Uterus (tissue), 4 donors: ENCODE measurements around the gene THBS4. TPM values are rescaled to one million over a fixed set of nuclear protein-coding genes. Genes with fewer than 3 reads are reported as not detected.
"Not testable (repeated sequence)": the region's sequence is repeated elsewhere in the genome, so short reads cannot be mapped to it uniquely, and the experiment has no call there.

Experiments used
- DNase-seq, 2 donors: peaks; one replicate each; pipeline ENCODE4 v3.0.0-alpha.2; 2019 to 2020
- H3K27ac ChIP-seq, 2 donors: fragments of 200-600 bp; sonication (generic); 1 replicate in 1 of 2; 2 replicates in 1 of 2; pipeline ENCODE4 v1.5.1; 2016 to 2018
- H3K27me3 ChIP-seq, 2 donors: fragments of 200-600 bp; sonication (generic); one replicate each; pipeline ENCODE4 v1.5.1; 2018 to 2019; ENCODE audit warnings: control low read depth in 1 of 2
- H3K36me3 ChIP-seq, 2 donors: fragments of 200-600 bp; sonication (generic); one replicate each; pipeline ENCODE4 v1.5.1; 2019; ENCODE audit warnings: control low read depth in 1 of 2
- H3K4me1 ChIP-seq, 2 donors: fragments of 200-600 bp; sonication (generic); one replicate each; pipeline ENCODE4 v1.5.1; 2018 to 2019; ENCODE audit warnings: control low read depth in 1 of 2
- H3K4me3 ChIP-seq, 2 donors: fragments of 200-600 bp; sonication (generic); 1 replicate in 1 of 2; 2 replicates in 1 of 2; pipeline ENCODE4 v1.5.1; 2018 to 2019; ENCODE audit warnings: mild to moderate bottlenecking in 1 of 2
- H3K9me3 ChIP-seq, 2 donors: fragments of 200-600 bp; sonication (generic); one replicate each; pipeline ENCODE4 v1.5.1; 2019; ENCODE audit warnings: control low read depth in 1 of 2
- CTCF ChIP-seq, 4 experiments: fragments of 200-600 bp in 2 of 4; fragments of 450-650 bp in 2 of 4; sonication (generic) in 2 of 4; IDR thresholded peaks; one replicate each; pipeline ENCODE4 v1.5.1; 2016 to 2019; ENCODE audit warnings: antibody characterized with exemption in 4 of 4, mild to moderate bottlenecking in 2 of 4, moderate library complexity in 1 of 4
- POLR2A ChIP-seq, 2 donors: fragments of 450-650 bp; IDR thresholded peaks; one replicate each; pipeline ENCODE4 v1.6.1; 2016; ENCODE audit warnings: antibody characterized with exemption in 2 of 2, mild to moderate bottlenecking in 1 of 2, moderate library complexity in 1 of 2
- intact Hi-C: fragments of 100-400 bp; cut with DNase I; formaldehyde crosslinking; loops from one replicate; pipeline ENCODE4 v1.15.1; 2023; ENCODE audit warnings: low total_unique reads
- total RNA-seq, 4 donors: library from RNA; depleted of rRNA in 3 of 4; stranded (reverse); fragments of >200 nt in 3 of 4; gene quantifications; one replicate each; pipeline versions ENCODE4 v1.1.0 to v1.2.4, GENCODE V29; 2014 to 2023
- donor health status: DM: yes; HTN: yes; CAD: no.

THBS4 gene
- total RNA-seq, 4 donors from 2014 or later, result 4.7 to 40.4 (median 6.0) TPM

- no peaks in the 10 kb centered on the region for H3K27me3 ChIP-seq
- peak overlapping the region; percentile 86 to 90 for H3K27ac ChIP-seq
- H3K36me3 ChIP-seq, result no peaks in the 10 kb centered on the region
- no peaks in the 10 kb centered on the region for H3K4me1 ChIP-seq
- no peak overlapping the region for H3K4me3 ChIP-seq
- no peak for TF ChIP-seq CTCF (IDR thresholded peaks at IDR 0.05)
- no peak for TF ChIP-seq POLR2A (IDR thresholded peaks at IDR 0.05)
- no peak for DNase-seq
- intact Hi-C loops, result loop anchor here (10.0 kb wide), 1 partner anchor 227 kb away; no protein-coding TSS in a partner anchor
- H3K9me3 ChIP-seq, result no peaks in the 10 kb centered on the region
These were observed 47.1 kb downstream of the THBS4 start for GRCh38 chr5:80082281-80082680.

GRCh38 chr5:80082731-80083100 is 47.6 kb downstream of the THBS4 start:
- intact Hi-C loops, result loop anchor here (10.0 kb wide), 1 partner anchor 228 kb away; no protein-coding TSS in a partner anchor
- H3K36me3 ChIP-seq, result no peaks in the 10 kb centered on the region
- no peaks in the 10 kb centered on the region for H3K27me3 ChIP-seq
- DNase-seq, result peak; percentile 73 to 78
- H3K4me1 ChIP-seq, result no peaks in the 10 kb centered on the region
- peak overlapping the region; percentile 86 to 90 for H3K27ac ChIP-seq
- TF ChIP-seq POLR2A (IDR thresholded peaks at IDR 0.05) (no peak), CTCF (IDR thresholded peaks at IDR 0.05) (peak; percentile 71 to 98 (median 86))
- no peaks in the 10 kb centered on the region for H3K9me3 ChIP-seq
- H3K4me3 ChIP-seq, result peak overlapping the region; percentile 24 to 27

- H3K4me3 ChIP-seq, result peak overlapping the region; percentile 24 to 27
- DNase-seq, result peak; percentile 50 to 53
- peak overlapping the region; percentile 86 to 90 for H3K27ac ChIP-seq
- H3K4me1 ChIP-seq, result no peaks in the 10 kb centered on the region
- H3K27me3 ChIP-seq, result no peaks in the 10 kb centered on the region
- intact Hi-C loops, result loop anchor here (10.0 kb wide), 1 partner anchor 228 kb away; no protein-coding TSS in a partner anchor
- H3K36me3 ChIP-seq, result no peaks in the 10 kb centered on the region
- H3K9me3 ChIP-seq, result no peaks in the 10 kb centered on the region
- TF ChIP-seq POLR2A (IDR thresholded peaks at IDR 0.05), result no peak
- peak; percentile 72 to 81 (median 76) for TF ChIP-seq CTCF (IDR thresholded peaks at IDR 0.05)
These were observed 48.1 kb downstream of the THBS4 start for GRCh38 chr5:80083101-80083890.

GRCh38 chr5:80090884-80091166 is 55.7 kb downstream of the THBS4 start:
- DNase-seq, result no peak
- Histone ChIP-seq H3K36me3 (no peaks in the 10 kb centered on the region), H3K27me3 (no peaks in the 10 kb centered on the region), H3K9me3 (no peaks in the 10 kb centered on the region), H3K27ac (no peak overlapping the region), H3K4me3 (no peak overlapping the region), H3K4me1 (no peaks in the 10 kb centered on the region)
- intact Hi-C loops, result loop anchor here (10.0 kb wide), 2 partner anchors 214 to 584 kb away; no protein-coding TSS in a partner anchor
- TF ChIP-seq CTCF (IDR thresholded peaks at IDR 0.05) (no peak), POLR2A (IDR thresholded peaks at IDR 0.05) (no peak)

- H3K27ac ChIP-seq, result peak overlapping the region; percentile 46 to 72
- H3K27me3 ChIP-seq, H3K36me3 ChIP-seq, H3K4me1 ChIP-seq, H3K4me3 ChIP-seq, H3K9me3 ChIP-seq: not testable (repeated sequence)
- peak; percentile 73 to 86 (median 80) for TF ChIP-seq CTCF (IDR thresholded peaks at IDR 0.05)
- intact Hi-C loops, result loop anchor here (10.0 kb wide), 2 partner anchors 213 to 583 kb away; no protein-coding TSS in a partner anchor
- peak; percentile 52 to 58 for DNase-seq
These were observed 56.6 kb downstream of the THBS4 start for GRCh38 chr5:80091792-80092192.
